ENCODE measurements around the gene BBC3. TPM values are rescaled to one million over a fixed set of nuclear protein-coding genes. Genes with fewer than 3 reads are reported as not detected.
"Not testable (repeated sequence)": the region's sequence is repeated elsewhere in the genome, so short reads cannot be mapped to it uniquely, and the experiment has no call there.

BBC3 gene, protein sequence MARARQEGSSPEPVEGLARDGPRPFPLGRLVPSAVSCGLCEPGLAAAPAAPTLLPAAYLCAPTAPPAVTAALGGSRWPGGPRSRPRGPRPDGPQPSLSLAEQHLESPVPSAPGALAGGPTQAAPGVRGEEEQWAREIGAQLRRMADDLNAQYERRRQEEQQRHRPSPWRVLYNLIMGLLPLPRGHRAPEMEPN
- 2.8 and 19.1 TPM in 2 replicates for total RNA-seq (ENCODE audit: low replicate concordance)

DNA sequence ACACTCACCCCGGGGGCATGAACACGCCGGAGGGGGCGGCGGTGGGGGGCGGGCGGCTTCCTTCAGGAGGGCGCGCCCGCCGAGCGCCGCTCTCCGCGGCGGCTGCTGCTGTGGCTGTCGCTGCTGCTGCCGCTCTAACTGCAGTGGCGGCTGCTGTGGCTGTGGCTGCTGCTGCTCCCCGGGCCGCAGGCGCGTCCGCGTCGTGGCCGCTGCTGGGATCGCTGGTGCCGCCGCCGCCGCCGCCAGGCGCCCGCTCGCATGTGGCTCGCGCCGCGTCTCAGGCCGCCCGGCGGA lies at the start of gene BBC3:
Gene BBC3, minus strand, starts transcription at position 279 of the 294 bp plus-strand sequence. CDS start 2,768 bp downstream, outside the sequence.
- no peak for DNase-seq (ENCODE audit: low spot score)
- peaks cover 15% of the 10 kb centered on the region for H3K27me3 Mint-ChIP-seq (ENCODE audit: insufficient read depth, low read depth)
- Histone ChIP-seq H3F3A (ENCODE audit: low read depth) (peaks cover 48% of the 10 kb centered on the region), H3K9ac (peak within 1 kb of the TSS; percentile 48), H3K4me3 (peak within 1 kb of the TSS; percentile 100), H3K27me3 (no peaks in the 10 kb centered on the region), H3K9me3 (ENCODE audit: low read depth) (no peaks in the 10 kb centered on the region), H3K36me3 (no peaks in the 10 kb centered on the region), H3K79me2 (ENCODE audit: low read depth) (peaks cover 36% of the 10 kb centered on the region), H4K20me1 (ENCODE audit: low read depth) (peaks cover 24% of the 10 kb centered on the region), H3K4me1 (peaks cover 16% of the 10 kb centered on the region), H3K4me2 (peak within 1 kb of the TSS; percentile 99), H3K27ac (peak within 1 kb of the TSS; percentile 39), H2AFZ (replicated peaks) (peak within 1 kb of the TSS; percentile 55)
- TF ChIP-seq EZH2 (IDR thresholded peaks at IDR 0.05) (no peak), EZH2phosphoT487 (IDR thresholded peaks at IDR 0.05) (no peak)
- TF ChIP-seq, protein P1, sequence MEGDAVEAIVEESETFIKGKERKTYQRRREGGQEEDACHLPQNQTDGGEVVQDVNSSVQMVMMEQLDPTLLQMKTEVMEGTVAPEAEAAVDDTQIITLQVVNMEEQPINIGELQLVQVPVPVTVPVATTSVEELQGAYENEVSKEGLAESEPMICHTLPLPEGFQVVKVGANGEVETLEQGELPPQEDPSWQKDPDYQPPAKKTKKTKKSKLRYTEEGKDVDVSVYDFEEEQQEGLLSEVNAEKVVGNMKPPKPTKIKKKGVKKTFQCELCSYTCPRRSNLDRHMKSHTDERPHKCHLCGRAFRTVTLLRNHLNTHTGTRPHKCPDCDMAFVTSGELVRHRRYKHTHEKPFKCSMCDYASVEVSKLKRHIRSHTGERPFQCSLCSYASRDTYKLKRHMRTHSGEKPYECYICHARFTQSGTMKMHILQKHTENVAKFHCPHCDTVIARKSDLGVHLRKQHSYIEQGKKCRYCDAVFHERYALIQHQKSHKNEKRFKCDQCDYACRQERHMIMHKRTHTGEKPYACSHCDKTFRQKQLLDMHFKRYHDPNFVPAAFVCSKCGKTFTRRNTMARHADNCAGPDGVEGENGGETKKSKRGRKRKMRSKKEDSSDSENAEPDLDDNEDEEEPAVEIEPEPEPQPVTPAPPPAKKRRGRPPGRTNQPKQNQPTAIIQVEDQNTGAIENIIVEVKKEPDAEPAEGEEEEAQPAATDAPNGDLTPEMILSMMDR (IDR thresholded peaks at IDR 0.05): no peak
- H3K36me3 Mint-ChIP-seq: no peaks in the 10 kb centered on the region
- peak within 1 kb of the TSS; percentile 26 for H3K27ac Mint-ChIP-seq
- no peaks in the 10 kb centered on the region for H3K9me3 Mint-ChIP-seq
- H3K4me1 Mint-ChIP-seq: peaks cover 16% of the 10 kb centered on the region
- H3K4me3 Mint-ChIP-seq: peak within 1 kb of the TSS; percentile 83

DNA sequence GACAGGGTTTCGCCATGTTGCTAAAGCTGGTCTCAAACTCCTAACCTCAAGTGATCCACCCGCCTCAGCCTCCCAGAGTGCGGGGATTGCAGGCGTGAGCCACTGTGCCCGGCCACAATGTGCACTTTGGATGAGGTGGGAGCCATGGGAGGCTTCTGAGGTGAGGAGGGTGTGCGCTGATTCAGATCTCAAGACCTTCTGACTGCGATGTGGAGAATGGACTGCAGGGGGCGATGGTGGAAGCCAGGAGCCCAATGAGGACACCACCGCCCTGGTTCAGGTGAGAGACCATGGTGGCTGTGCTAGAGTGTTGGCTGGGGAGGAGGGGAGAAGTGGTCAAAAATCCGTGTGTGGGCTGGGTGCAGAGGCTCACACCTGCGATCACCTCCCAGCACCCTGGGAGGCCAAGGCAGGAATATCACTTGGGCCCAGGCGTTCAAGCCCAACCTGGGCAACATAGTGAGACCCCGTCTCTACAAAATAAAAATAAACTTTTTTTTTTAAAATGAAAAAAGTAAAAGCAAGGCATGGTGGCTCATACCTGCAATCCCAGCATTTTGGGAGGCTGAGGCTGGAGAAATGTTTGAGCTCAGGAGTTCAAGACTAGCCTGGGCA lies 49.3 kb upstream of the BBC3 start:
- Histone ChIP-seq H3F3A (ENCODE audit: low read depth) (peaks cover 8% of the 10 kb centered on the region), H3K36me3 (no peaks in the 10 kb centered on the region), H3K4me2 (no peak overlapping the region)

DNA sequence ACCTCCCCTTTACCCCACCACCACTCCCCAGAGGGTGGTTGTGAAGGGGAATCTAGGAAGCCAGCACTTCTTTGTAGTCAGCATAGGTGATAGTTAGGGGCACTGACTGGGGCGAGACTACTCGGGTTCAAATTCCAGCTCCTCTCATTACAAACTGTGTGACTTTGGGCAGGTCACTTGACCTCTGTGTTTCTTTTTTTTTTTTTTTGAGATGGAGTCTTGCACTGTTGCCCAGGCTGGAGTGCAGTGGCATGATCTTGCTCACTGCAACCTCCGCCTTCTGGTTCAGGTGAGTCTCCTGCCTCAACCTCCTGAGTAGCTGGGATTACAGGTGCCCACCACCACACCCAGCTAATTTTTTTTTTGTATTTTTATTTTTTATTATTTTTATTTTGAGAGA lies 45.5 kb upstream of the BBC3 start:
- H2AFZ ChIP-seq (replicated peaks); H3K9me3 ChIP-seq (ENCODE audit: low read depth); H3K36me3 Mint-ChIP-seq; H3K9ac ChIP-seq; H3K27me3 ChIP-seq; H3K4me3 ChIP-seq; H3K36me3 ChIP-seq; H3K27me3 Mint-ChIP-seq (ENCODE audit: insufficient read depth, low read depth); DNase-seq (ENCODE audit: low spot score); H3K9me3 Mint-ChIP-seq; H3K79me2 ChIP-seq (ENCODE audit: low read depth); H3K27ac Mint-ChIP-seq; H3K4me2 ChIP-seq; H3K27ac ChIP-seq: not testable (repeated sequence)
- Histone ChIP-seq H4K20me1 (ENCODE audit: low read depth) (peaks cover 33% of the 10 kb centered on the region), H3K4me1 (peaks cover 17% of the 10 kb centered on the region), H3F3A (ENCODE audit: low read depth) (peaks cover 36% of the 10 kb centered on the region)
- peak overlapping the region; percentile 33 for H3K4me3 Mint-ChIP-seq
- H3K4me1 Mint-ChIP-seq: peaks cover 20% of the 10 kb centered on the region

More for the DNA sequence above, 49.3 kb upstream of the BBC3 start:
- Mint-ChIP-seq H3K36me3 (peaks cover 8% of the 10 kb centered on the region), H3K27me3 (ENCODE audit: insufficient read depth, low read depth) (peaks cover 6% of the 10 kb centered on the region), H3K4me1 (peaks cover 14% of the 10 kb centered on the region), H3K4me3 (no peak overlapping the region), H3K9me3 (peaks cover 4% of the 10 kb centered on the region), H3K27ac (no peak overlapping the region)
- DNase-seq (ENCODE audit: low spot score): peak; percentile 46
- no peaks in the 10 kb centered on the region for H3K9me3 ChIP-seq (ENCODE audit: low read depth)
- H3K79me2 ChIP-seq (ENCODE audit: low read depth): no peaks in the 10 kb centered on the region
- peaks cover 5% of the 10 kb centered on the region for H3K4me1 ChIP-seq
- no peak overlapping the region for H3K9ac ChIP-seq
- peaks cover 5% of the 10 kb centered on the region for H3K27me3 ChIP-seq
- no peak overlapping the region for H3K27ac ChIP-seq
- H3K4me3 ChIP-seq: no peak overlapping the region
- TF ChIP-seq, protein P1 (IDR thresholded peaks at IDR 0.05): peak; percentile 45
- TF ChIP-seq EZH2 (IDR thresholded peaks at IDR 0.05) (no peak), EZH2phosphoT487 (IDR thresholded peaks at IDR 0.05) (no peak)
- peaks cover 16% of the 10 kb centered on the region for H4K20me1 ChIP-seq (ENCODE audit: low read depth)
- no peak overlapping the region for H2AFZ ChIP-seq (replicated peaks)

Measured in neural progenitor cell (in vitro differentiated cells).